NCI-H2081 (cell line): ENCODE results near the gene CAT.
"Not testable (repeated sequence)": the region's sequence is repeated elsewhere in the genome, so short reads cannot be mapped to it uniquely, and the experiment has no call there.

Source experiments
- DNase-seq, 2 experiments: peaks; one replicate each; lab custom pipeline; 2025; lab: John Stamatoyannopoulos, UW

CAT gene

DNA sequence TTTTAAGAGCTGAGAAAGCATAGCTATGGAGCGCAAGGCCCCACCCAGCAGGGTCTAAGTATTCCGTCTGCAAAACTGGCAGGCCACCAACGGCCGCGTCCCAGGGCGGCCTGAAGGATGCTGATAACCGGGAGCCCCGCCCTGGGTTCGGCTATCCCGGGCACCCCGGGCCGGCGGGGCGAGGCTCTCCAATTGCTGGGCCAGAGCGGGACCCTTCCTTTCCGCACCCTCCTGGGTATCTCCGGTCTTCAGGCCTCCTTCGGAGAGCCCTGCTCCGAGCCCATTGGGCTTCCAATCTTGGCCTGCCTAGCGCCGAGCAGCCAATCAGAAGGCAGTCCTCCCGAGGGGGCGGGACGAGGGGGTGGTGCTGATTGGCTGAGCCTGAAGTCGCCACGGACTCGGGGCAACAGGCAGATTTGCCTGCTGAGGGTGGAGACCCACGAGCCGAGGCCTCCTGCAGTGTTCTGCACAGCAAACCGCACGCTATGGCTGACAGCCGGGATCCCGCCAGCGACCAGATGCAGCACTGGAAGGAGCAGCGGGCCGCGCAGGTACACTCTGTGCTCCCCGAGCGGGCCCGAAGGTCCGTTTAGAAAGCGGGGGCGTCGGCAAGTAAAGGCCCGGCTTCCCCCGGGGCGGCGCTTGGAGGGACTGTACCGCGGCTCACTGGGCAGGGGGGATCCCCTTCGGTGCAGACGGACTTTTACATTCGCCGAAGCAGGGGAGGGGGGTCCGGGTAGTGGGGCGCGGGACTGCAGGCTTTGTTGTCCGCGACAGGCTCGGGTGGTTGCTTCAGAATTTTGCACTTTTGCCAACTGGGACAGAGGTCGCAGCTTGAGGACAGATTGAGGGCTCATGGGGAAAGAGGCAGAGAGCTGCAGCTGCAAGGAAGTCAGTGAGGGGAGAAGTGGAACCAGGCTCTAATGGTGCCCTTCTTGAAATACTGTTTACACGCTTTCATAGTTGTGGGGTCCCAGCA is at the start of gene CAT:
Gene CAT, plus strand, starts transcription at position 406 of the 979 bp plus-strand sequence. Its CDS starts 80 bp downstream, at position 486.
- peak; percentile 96 to 98 for DNase-seq

DNA sequence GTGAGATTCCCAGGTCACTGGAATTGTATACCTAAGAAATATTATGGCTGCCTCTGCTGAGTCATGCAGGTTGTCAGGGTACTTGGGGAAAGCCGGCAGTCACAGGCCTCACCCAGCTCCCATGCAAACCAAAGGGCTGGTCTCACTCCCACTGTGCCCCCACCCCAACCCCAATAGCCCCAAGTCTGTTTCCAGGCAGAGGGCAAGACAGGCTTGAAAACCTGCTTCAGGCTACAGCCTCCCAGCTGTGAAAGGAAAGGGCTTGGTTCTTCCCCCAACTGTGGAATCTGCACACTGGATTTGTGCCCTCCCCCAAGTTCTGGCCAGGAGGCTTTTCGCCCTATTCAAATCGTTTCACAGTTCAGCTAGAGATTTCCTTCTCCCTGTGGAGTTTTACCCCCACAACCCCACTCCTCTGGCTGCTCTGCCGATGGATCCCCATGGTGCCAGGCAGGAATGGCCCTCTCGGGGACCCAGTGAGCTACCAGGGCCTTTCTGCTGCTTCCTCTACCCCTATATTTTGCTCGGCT is 43.9 kb upstream of the CAT start:
- DNase-seq: no peak

DNA sequence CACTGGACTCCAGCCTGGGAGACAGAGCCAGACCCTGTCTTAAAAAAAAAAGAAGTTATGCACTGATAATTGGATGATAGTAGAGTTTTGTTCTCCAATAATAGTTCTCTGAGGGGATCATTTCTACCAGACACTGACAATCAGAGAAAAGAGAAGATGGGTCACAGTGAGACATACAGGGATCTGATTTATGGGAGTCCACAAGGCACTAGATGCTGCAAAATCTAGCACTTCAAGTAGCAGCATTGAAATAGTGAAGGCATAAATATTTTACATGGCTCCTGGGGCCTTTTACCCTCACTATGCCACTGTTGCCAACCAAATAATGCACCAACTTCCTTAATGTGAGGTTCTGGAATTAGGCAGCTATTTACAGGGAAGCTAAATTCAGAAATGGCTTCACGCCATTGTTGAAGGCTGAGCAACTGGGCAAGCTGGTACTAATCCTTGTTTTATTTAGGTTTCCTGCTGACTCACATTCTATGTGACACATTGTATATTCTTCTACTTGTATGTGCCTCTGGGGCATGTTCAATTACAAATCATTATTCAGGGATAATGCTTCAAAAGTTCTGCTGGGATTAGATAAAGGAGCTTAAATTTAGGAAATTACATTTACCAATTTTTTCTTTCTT is 42.7 kb upstream of the CAT start:
- no peak for DNase-seq

DNA sequence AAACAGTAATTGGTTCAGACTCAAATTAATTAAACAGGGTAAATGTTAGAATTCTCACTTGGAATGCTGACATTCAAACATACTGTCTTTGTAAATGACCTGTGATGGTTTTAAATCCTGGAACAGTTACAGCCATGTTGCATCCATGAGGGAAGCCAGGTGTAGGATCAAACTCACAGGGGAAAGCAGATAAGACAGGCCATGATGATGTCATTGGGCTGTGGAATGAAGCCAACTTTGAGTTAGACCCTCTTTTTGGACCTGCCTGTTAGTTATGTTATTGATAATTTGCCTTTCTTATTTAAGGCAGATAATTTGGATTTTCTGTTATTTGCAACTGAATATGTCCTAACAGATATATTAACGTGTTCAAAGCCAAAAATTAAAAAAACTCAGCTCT is 41.6 kb upstream of the CAT start:
- no peak for DNase-seq

- DNase-seq: no peak
Measured at GRCh38 chr11:34397811-34398210, 40.9 kb upstream of the CAT start.

GRCh38 chr11:34403431-34403830 is 35.3 kb upstream of the CAT start:
- no peak for DNase-seq

DNA sequence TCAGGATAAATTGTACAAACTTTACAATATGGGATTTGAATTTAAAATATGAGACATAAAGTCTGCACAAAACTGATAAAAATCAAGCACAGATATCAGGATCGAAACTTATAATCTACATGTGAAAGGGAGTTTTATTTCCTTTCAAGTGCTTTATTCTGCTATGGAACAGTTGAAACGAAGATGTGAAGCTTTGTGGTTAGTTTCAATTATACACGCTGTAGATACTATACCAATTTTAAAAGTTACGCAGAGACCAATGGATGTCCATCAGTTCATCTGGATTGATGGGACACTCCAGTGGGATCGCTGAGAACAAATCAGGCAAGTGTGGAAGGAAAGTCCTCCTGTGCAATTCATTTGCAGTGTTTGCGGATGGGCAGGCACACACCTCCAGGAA is 34.5 kb upstream of the CAT start:
- no peak for DNase-seq

DNA sequence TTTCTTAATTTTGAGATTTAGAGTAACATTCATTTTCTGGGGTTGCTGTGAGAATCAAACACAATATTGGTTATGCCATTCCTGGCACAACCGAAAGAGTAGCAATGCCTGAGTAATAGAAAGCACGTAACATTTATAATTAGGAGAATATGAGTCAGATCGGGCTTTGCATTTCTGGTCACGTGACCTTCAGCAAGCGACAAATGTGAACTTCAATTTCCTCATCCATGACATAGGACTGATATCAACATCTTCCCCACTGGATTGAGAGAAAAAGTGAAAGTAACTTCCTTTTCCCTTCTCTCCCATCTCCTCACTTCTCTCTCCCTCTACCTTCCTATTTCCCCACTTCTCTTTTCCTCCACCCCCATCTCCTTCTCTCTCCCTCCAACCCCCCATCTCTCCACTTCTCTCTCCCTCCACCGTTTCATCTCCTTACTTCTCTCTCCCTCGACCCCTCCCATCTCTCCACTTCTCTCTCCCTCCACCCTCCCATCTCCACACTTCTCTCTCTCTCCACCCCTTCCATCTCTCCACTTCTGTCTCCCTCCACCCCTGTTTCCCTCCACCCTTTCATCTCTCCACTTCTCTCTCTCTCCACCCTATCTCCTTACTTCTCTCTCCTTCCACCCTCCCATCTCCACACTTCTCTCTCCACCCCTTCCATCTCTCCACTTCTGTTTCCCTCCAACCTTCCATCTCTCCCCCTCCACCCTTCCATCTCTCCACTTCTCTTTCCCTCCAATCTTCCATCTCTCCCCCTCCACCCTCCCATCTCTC is 33.5 kb upstream of the CAT start:
- no peak for DNase-seq

DNA sequence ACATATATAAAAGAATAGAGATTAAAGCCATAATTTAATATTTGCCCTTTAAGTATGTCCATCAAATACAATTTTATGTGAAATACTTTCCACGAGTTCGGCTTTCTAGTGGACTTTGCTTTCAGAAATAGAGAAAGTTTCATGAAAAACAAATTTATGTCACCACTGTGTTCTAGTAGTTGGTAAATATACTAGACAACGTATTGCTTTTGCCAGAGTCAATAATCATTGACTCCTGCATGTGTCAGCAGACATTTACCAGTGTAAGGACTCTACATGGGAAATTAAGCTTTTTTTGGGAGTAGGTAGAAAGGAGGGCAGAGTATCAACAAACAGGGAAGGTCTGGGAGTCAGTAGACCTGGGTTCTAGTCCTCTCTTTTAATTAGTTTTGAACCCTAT is 32.3 kb upstream of the CAT start:
- no peak for DNase-seq

- no peak for DNase-seq
Measured at GRCh38 chr11:34407121-34407813, 31.5 kb upstream of the CAT start.

- no peak for DNase-seq
Measured at GRCh38 chr11:34408580-34409172, 30.1 kb upstream of the CAT start.

DNA sequence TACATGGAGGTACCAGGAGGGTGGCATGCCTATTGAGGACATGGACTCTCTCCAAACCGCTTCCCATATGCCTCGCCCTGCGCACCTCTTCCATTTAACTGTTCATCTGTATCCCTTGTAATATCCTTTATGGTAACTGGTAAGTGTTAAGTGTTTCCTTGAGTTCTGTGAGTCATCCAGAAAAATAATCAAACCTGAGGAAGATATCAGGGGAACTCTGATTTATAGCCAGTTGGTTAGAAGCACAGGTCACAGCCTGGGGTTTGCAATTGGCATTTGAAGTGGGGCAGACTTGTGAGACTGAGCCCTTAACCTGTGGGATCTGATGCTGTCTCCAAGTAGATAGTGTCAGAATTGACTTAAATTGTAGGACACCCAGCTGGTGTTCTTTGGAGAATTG is 27.6 kb upstream of the CAT start:
- DNase-seq: no peak

GRCh38 chr11:34411791-34412190 is 26.9 kb upstream of the CAT start:
- DNase-seq: no peak

DNA sequence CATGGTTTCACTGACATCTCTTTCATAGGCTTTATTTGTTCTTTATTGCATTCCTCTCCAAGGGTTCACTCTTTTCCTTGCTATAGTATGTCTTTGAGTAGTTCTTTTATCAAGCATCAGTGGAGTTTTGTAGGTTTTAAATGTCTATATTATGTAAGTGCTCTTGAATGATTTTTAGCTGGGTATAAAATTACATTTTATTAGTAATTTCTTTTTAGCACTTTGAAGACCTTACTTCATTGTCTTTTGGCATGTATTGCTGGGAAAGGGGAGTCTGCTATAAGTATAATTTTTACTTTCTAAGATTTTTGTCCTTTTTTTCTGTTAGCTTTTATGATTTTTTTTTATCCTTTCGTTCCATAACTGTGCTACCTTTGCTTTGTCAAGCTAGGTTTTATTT is 25.5 kb upstream of the CAT start:
- DNase-seq: no peak

DNA sequence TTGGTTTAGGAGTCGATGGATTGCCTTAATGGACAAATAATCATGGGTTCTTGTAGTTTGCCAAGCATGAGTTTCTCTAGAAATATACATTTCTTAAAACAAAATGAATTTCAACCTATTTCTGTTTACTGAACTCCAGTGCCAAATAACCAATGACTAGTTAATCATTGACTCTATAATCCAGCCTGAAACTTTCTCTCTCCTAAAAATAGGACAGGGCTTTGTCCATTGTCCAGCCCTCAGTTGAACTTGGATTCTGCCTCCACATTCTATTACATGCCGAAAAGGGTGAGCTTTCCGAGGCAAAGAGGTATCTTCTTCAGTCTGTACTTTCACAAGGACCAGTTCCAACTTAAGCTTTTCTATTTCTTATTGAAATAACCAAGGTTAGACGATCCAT is 23.2 kb upstream of the CAT start:
- no peak for DNase-seq

GRCh38 chr11:34416088-34416487 is 22.6 kb upstream of the CAT start:
- DNase-seq: no peak

DNA sequence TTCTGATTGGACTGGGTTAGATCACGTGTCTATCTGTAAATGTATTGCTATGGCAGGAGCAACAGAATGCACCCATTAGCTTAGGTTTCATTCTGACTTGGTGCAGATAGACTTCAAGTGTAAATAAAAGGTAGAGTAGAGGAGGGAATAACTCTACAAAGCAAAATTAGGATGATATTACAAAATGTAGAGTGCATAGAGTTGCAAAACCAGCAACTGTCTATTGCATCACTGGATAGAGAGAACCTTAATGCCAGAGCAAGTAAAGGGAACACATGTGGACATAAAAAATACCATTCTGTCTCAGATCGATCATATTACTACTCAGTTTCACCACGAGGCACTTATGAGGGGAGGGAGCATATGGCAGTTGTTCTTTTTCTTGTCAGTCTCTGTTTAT is 22.0 kb upstream of the CAT start:
- DNase-seq: no peak

DNA sequence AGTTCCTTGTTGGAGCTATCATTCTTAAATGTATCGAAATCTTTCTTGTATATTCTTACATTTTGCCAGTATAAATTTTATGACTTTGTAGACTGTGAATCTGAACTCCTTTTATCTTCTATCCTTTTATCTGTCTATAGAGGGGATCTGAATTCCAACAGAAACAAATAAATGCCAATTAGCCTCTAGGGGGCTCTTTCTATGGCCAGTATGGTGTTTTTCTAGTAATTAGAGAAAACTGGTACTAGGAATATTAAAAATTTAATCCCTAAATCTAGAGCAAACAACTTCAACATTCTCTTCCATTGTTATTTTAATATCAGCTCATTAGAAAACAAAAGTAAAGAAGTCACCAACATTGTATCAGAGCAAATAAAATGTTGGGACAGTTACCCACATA is 21.5 kb upstream of the CAT start:
- DNase-seq: no peak

- DNase-seq: no peak
Measured at GRCh38 chr11:34419158-34419557, 19.6 kb upstream of the CAT start.

GRCh38 chr11:34423300-34423699 is 15.4 kb upstream of the CAT start:
- no peak for DNase-seq

DNA sequence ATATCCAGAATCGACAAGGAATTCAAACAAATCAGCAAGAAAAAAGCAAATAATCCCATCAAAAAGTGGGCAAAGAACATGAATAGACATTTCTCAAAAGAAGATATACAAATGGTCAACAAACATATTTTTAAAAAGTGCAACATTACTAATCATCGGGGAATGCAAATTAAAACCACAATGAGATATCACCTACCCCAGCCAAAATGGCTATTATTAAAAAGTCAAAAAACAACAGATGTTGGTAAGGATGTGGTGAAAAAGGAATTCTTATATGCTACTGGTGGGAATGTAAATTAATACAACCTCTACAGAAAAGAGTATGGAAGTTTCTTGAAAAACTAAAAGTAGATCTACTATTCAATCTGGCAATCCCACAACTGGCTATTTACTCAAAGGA is 13.9 kb upstream of the CAT start:
- not testable (repeated sequence) for DNase-seq
